ENCODE data around the gene NUP188. TPM values are rescaled to one million over a fixed set of nuclear protein-coding genes. Genes with fewer than 3 reads are reported as not detected.

The NUP188 gene
- total RNA-seq, 1 donor from 2014 or later = 66.7 TPM

- Histone ChIP-seq H3K79me2 (ENCODE audit: low read depth) (no peaks in the 10 kb centered on the region), H3K27ac (no peak overlapping the region), H3K4me2 (no peak overlapping the region), H3K27me3 (no peaks in the 10 kb centered on the region), H3K36me3 (no peaks in the 10 kb centered on the region), H3K4me3 (no peak overlapping the region), H3K9ac (no peak overlapping the region), H3K9me3 (ENCODE audit: low read depth) (no peaks in the 10 kb centered on the region), H4K20me1 (ENCODE audit: low read depth) (peaks cover 28% of the 10 kb centered on the region), H3K4me1 (no peaks in the 10 kb centered on the region), H2AFZ (replicated peaks) (no peak overlapping the region), H3F3A (ENCODE audit: low read depth) (peaks cover 20% of the 10 kb centered on the region)
- Mint-ChIP-seq H3K27me3 (ENCODE audit: insufficient read depth, low read depth) (peaks cover 9% of the 10 kb centered on the region), H3K4me3 (no peak overlapping the region), H3K4me1 (peaks cover 5% of the 10 kb centered on the region), H3K27ac (no peak overlapping the region), H3K9me3 (no peaks in the 10 kb centered on the region), H3K36me3 (peaks cover 12% of the 10 kb centered on the region)
- DNase-seq (ENCODE audit: low spot score) = no peak
- TF ChIP-seq EZH2 (IDR thresholded peaks at IDR 0.05) (no peak), EZH2phosphoT487 (IDR thresholded peaks at IDR 0.05) (no peak), CTCF (IDR thresholded peaks at IDR 0.05) (no peak)
Observed at GRCh38 chr9:129010267-129010975, 62.9 kb downstream of the NUP188 start.

- Mint-ChIP-seq H3K27ac (no peak overlapping the region), H3K27me3 (ENCODE audit: insufficient read depth, low read depth) (peaks cover 9% of the 10 kb centered on the region), H3K9me3 (no peaks in the 10 kb centered on the region), H3K4me3 (peak overlapping the region; percentile 37), H3K36me3 (peaks cover 12% of the 10 kb centered on the region), H3K4me1 (peaks cover 5% of the 10 kb centered on the region)
- Histone ChIP-seq H3K27me3 (no peaks in the 10 kb centered on the region), H3K27ac (no peak overlapping the region), H3K4me3 (no peak overlapping the region), H3F3A (ENCODE audit: low read depth) (peaks cover 13% of the 10 kb centered on the region), H3K9me3 (ENCODE audit: low read depth) (no peaks in the 10 kb centered on the region), H3K79me2 (ENCODE audit: low read depth) (no peaks in the 10 kb centered on the region), H3K9ac (no peak overlapping the region), H4K20me1 (ENCODE audit: low read depth) (peaks cover 28% of the 10 kb centered on the region), H3K4me1 (no peaks in the 10 kb centered on the region), H2AFZ (replicated peaks) (no peak overlapping the region), H3K36me3 (no peaks in the 10 kb centered on the region), H3K4me2 (no peak overlapping the region)
- TF ChIP-seq EZH2phosphoT487 (IDR thresholded peaks at IDR 0.05) (no peak), EZH2 (IDR thresholded peaks at IDR 0.05) (no peak), CTCF (IDR thresholded peaks at IDR 0.05) (no peak)
- no peak for DNase-seq (ENCODE audit: low spot score)
Observed at GRCh38 chr9:129011170-129011569, 63.7 kb downstream of the NUP188 start.

GRCh38 chr9:129011761-129012181, 64.3 kb downstream of the NUP188 start:
- no peak overlapping the region for H3K4me3 Mint-ChIP-seq
- no peak overlapping the region for H3K27ac ChIP-seq

More at GRCh38 chr9:129011761-129012181, 64.3 kb downstream of the NUP188 start:
- H3K79me2 ChIP-seq (ENCODE audit: low read depth) = no peaks in the 10 kb centered on the region
- H4K20me1 ChIP-seq (ENCODE audit: low read depth) = peaks cover 24% of the 10 kb centered on the region
- peaks cover 2% of the 10 kb centered on the region for H3K4me1 Mint-ChIP-seq
- no peaks in the 10 kb centered on the region for H3K36me3 ChIP-seq
- no peaks in the 10 kb centered on the region for H3K9me3 Mint-ChIP-seq
- H3K27me3 Mint-ChIP-seq (ENCODE audit: insufficient read depth, low read depth) = peaks cover 6% of the 10 kb centered on the region
- H3K9ac ChIP-seq = no peak overlapping the region
- H3K36me3 Mint-ChIP-seq = peaks cover 8% of the 10 kb centered on the region
- peaks cover 8% of the 10 kb centered on the region for H3F3A ChIP-seq (ENCODE audit: low read depth)
- H2AFZ ChIP-seq (replicated peaks) = no peak overlapping the region
- no peaks in the 10 kb centered on the region for H3K9me3 ChIP-seq (ENCODE audit: low read depth)
- H3K4me2 ChIP-seq = no peak overlapping the region
- H3K4me1 ChIP-seq = no peaks in the 10 kb centered on the region
- no peak for DNase-seq (ENCODE audit: low spot score)
- no peak overlapping the region for H3K27ac Mint-ChIP-seq
- H3K4me3 ChIP-seq = no peak overlapping the region
- TF ChIP-seq EZH2phosphoT487 (IDR thresholded peaks at IDR 0.05) (no peak), EZH2 (IDR thresholded peaks at IDR 0.05) (no peak), CTCF (IDR thresholded peaks at IDR 0.05) (no peak)
- no peaks in the 10 kb centered on the region for H3K27me3 ChIP-seq
